Measurements from ENCODE around the gene TEX51. TPM values are rescaled to one million over a fixed set of nuclear protein-coding genes. Genes with fewer than 3 reads are reported as not detected.

The TEX51 gene
- not detected in 2 replicates for total RNA-seq

DNA sequence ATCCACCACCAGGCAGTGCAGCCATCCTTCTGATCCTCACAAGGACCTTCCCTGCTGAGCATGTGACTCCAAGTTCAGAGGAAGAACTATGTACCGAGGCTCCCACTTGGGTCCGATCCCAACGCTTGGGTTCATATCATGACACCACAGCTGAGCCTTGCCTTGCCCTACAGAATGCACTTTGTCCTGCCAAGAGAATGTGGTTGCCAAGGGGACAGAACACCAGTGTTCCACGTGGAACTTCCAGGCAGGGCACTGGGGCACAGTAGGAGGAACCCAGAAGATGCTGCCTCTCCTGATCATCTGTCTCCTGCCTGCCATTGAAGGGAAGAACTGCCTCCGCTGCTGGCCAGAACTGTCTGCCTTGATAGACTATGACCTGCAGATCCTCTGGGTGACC lies at the start of gene TEX51:
TEX51 (plus strand) TSS at position 255 of the 400 bp plus-strand sequence; CDS start at position 284, 29 bp downstream.

Other genes starting within 250 kb of the TEX51 start
- 120 and 135 TPM in 2 replicates for gene GYPC, start 242.7 kb upstream of the TEX51 start, total RNA-seq
- gene BIN1, start 208.3 kb downstream of the TEX51 start, total RNA-seq: 49.1 and 61.7 TPM in 2 replicates